Activated CD4-positive, CD25-positive, alpha-beta regulatory T cell treated with anti-CD3 and anti-CD28 coated beads, Interleukin-2, amount 50 U/mL, for 24 hours (primary cell): Measurements from ENCODE around the gene EIF3L.
"Not testable (repeated sequence)": the region's sequence is repeated elsewhere in the genome, so short reads cannot be mapped to it uniquely, and the experiment has no call there.

ENCODE experiments used
- ATAC-seq, 2 donors: fragments of 150-1000 bp; cut with Tn5 transposase; one replicate each; pipeline ENCODE4 v1.10.0; 2021; ENCODE audit warnings: mild to moderate bottlenecking in 1 of 2, moderate library complexity in 1 of 2

EIF3L gene

GRCh38 chr22:37849089-37849751, at the start of gene EIF3L:
Gene EIF3L, plus strand, starts transcription at chr22:37849419. Its CDS starts 31 bp downstream, at chr22:37849450.
- peak; percentile 73 for ATAC-seq

DNA sequence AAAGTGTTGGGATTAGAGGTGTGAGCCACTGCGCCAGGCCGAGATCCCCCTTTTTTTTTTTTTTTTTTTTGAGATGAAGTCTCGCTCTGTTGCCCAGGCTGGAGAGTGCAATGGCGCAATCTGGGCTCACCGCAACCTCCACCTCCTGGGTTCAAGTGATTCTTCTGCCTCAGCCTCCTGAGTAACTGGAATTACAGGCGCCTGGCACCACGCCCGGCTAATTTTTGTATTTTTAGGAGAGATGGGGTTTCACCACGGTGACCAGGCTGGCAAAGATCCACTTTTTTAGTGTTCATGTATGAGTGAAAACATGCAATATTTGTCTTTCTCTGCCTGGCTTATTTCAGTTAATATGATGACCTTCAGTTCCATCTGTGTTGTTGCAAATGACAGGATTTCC, 49.2 kb upstream of the EIF3L start:
- ATAC-seq = not testable (repeated sequence)

DNA sequence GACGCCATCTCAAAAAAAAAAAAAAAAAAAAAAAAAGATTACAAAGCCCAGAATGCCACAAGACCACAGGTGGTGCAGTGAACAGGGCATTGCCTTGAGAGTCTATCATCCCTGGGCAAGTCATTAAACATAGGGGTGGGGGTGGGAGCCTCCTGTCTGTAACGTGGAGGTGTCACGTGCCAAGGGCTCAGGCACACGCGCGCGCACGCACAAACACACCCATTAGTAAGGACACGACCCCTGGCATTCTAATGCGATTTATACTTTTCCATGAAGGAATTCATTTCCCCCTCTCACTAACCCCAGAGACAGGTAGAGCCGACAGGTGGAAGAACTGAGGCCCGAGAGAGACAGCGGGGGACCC, 47.3 kb upstream of the EIF3L start:
- ATAC-seq = no peak

DNA sequence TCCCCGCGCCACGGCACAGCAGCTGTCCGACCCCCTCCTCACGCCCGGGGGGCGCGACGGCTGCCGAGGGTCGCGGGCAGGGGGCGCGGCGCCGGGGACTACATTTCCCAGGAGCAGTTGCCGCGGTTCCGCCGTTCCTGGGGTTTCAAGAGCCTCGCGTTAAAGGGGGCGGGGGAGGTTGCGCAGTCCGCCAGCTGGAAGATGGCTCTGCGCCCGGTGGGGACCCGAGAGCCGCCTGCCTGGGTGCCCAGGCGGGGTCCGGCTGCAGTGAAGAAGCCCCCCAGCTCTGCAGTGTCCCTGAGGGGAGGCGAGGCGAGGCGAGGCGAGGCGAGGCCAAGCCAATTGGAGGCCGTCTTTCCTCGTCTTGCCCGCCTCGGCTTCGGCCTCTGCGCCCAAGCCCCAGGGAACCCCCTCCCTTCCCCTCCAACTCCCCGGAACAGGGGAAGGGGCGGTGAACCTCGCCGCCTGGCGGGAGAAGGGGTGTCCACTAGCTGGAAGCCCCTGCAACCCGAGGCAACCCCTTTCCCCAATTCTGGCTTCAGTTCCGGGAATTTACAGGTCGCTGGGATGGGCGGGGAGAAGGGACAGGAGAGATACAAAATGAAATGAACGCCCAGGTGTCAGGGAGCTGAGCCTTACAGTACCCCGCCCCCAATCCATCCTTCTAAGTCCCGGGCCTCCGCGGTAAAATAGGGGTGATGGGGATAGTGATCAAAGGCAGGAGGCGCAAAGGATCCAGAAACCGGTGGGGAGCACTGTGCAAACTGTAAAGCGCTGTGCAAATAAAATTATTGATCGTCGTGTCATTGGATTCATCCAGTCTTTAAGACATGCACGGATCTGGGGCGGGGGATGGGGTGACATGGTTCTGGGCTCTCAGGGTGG, 46.7 kb upstream of the EIF3L start:
- ATAC-seq = no peak

- ATAC-seq = no peak
Observed at GRCh38 chr22:37803195-37803638, 46.0 kb upstream of the EIF3L start.

- ATAC-seq = no peak
Observed at GRCh38 chr22:37803639-37804351, 45.4 kb upstream of the EIF3L start.

DNA sequence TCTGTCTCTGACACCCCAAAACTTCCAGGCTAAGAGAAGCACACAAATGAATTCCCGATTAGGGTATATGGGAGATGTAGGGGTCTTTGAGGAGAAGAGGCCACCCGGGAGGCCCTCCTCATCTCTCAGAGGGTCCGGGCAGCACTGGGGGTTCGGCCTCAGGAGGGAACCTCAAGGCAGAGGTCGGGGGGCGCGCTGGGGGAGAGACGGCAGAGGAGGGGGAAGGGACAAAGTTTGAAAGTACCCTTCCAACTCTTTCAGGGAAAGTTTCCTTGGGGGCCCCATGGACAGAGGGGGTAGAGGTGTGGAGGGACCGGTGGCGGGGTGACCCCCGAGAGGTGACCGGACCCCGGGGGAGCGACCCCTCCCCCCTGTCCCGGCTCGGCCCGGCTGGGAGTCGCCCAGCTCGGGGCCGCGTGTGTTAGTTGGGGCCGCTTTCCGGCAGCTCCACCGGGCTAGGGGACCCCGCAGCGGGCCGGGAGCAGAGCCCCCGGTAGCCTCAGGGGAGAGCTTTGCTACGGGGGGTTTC, 44.8 kb upstream of the EIF3L start:
- ATAC-seq = no peak

DNA sequence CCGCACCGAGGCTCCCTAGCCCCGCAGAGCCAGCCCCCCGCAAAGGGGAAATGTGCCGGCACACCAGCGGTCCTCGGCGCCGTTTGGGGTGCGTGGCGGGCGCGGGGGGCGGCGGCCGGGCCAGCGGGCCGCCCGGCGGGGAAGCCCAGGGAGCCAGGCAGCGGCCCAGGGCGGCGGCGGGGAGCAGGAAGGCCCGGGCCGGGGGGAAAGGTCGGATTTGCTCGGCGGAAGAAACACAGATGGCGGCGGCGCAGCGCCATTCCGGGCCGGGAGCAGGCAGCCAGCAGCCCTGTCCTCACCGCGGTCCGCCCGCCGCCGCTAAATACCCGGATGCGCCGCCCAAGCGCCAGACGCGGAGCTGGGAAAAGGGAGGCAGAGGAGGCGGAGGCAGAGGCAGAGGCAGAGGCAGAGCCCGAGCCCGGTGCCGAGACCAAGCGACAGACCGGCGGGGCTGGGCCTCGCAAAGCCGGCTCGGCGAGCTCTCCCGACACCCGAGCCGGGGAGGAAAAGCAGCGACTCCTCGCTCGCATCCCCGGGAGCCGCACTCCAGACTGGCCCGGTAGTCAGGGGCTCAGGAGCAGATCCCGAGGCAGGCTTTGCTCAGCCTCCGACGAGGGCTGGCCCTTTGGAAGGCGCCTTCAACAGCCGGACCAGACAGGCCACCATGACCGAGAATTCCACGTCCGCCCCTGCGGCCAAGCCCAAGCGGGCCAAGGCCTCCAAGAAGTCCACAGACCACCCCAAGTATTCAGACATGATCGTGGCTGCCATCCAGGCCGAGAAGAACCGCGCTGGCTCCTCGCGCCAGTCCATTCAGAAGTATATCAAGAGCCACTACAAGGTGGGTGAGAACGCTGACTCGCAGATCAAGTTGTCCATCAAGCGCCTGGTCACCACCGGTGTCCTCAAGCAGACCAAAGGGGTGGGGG, 44.1 kb upstream of the EIF3L start:
- peak; percentile 10 to 27 for ATAC-seq

GRCh38 chr22:37805810-37806277, 43.4 kb upstream of the EIF3L start:
- ATAC-seq = no peak

DNA sequence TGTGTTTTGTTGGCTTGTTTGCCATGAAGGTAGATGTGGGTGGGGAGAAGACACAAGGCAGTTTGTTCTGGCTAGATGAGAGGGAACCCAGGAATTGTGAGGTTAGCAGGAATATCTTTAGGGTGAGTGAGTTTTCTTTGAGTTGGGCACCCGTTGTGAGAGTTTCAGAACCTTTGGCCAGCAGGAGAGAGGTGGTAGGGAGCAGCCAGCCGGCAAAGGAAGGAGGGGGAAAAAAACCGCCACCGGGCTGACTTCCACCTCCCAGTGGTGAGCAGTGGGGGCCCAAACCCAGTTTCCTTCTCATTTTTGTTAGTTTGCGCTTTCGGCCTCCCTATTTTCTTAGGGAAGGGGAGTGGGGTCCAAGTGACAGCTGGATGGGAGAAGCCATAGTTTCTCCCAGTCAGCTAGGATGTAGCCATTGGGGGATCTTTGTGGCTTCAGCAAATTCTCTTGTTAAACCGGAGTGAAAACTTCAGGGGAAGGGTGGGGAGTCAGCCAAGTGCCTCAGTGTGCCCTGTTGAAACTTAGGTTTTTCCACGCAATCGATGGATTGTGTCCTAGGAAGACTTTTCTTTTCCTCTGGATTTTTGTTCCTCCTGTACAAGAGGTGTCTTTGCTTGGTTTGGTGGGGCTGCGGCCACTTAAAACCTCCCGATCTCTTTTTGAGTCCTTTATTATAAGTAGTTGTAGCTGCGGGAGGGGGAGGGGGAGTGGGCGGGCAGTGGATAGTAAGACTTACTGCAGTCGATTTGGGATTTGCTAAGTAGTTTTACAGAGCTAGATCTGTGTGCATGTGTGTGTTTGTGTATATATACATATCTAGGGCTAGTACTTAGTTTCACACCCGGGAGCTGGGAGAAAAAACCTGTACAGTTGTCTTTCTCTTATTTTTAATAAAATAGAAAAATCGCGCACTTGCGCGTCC, 42.5 kb upstream of the EIF3L start:
- ATAC-seq = no peak

GRCh38 chr22:37807410-37808293, 41.6 kb upstream of the EIF3L start, which contains the start of gene GCAT:
Gene GCAT, plus strand, starts transcription at chr22:37807934. Its CDS starts 34 bp downstream, at chr22:37807968.
- ATAC-seq = peak; percentile 96 to 97

DNA sequence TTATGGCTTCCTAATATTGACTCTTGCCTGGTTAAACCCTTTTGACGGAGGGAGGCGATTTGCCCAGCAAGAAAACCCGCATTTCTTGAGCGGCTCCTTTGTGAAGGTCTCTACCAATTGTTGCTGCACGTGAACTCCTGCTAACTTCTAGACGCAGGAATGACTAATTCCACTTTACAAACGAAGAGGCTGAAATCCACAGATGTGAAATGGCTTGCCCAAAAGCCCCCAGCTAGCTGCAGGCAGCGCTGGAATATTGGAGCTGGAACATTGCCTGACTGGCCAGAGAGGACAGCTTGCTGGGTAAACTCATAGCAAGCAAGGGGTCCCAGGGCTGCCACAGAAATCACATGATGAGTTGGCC, 40.9 kb upstream of the EIF3L start:
- no peak for ATAC-seq

DNA sequence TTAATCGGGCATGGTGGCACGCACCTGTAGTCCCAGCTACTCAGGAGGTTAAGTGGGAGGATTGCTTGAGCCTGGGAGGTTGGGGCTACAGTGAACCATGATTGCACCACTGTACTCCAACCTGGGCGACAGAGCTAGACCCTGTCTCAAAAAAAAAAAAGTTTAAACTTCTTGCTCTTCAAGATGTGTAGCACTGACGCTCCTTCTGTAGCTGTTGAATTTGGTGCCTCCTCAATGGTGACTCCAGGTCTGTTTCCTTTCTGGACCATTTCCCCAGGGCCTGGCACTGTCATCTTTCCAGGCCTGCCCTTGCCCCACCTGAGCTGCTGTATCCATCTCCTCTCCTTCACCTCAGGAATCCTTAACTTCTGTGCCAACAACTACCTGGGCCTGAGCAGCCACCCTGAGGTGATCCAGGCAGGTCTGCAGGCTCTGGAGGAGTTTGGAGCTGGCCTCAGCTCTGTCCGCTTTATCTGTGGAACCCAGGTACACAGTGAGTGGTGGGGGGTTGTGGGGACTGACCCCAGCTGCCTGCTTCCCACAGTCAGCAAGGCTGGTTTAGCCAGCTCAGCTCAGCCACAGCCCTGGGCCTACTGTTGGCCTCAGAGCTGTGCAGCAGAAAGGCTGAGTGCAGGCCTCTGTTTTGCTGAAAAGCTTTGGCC, 39.4 kb upstream of the EIF3L start:
- no peak for ATAC-seq

DNA sequence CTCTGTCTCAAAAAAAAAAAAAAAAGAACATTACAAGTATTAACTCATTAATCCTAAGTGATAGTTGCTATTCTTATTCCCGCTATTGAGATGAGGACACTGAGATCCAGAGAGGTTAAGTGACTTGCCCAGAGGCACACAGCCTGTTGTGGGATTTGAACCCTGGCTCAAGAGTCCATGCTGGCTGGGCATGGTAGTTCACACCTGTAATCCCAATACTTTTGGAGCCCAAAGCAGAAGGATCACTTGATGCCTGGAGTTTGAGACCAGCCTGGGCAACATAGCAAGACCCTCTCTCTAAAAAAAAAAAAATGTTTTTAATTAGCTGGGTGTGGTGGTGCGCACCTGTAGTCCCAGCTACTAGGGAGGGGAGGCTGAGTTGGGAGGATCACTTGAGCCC, 37.4 kb upstream of the EIF3L start:
- ATAC-seq = no peak

GRCh38 chr22:37812869-37813678, 36.1 kb upstream of the EIF3L start:
- ATAC-seq = no peak

GRCh38 chr22:37815593-37815992, 33.6 kb upstream of the EIF3L start:
- ATAC-seq = no peak

DNA sequence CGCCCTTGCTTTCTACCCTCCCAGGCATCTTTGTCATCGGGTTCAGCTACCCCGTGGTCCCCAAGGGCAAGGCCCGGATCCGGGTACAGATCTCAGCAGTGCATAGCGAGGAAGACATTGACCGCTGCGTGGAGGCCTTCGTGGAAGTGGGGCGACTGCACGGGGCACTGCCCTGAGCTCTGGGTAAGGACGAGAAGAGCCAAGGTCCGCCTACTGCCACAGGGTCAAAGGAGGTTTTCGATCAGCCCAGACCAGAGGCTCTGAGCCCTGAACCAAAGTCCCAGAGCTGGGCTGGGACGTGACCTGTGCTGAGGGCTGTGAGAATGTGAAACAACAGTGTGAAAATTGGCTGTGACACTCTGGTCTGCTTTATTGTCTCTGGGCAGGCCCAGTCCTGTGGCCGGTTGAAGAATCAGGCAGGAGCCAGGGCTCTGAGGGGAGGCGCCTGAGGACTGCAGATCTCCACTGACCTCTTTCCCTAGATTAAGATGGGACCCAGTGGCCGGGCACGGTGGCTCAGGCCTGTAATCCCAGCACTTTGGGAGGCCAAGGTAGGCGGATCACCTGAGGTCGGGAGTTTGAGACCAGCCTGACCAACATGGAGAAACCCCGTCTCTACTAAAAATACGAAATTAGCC, 32.6 kb upstream of the EIF3L start:
- ATAC-seq = no peak
